Fibroblast of lung (primary cell): ENCODE measurements around the gene HOXC5.

Experiments
- EZH2 ChIP-seq: IDR thresholded peaks from 2 replicates; pipeline ENCODE4 v1.5.1; 2012; ENCODE audit warnings: low read length, control low read depth, mild to moderate bottlenecking; ENCODE audit errors: missing control alignments
- TF ChIP-seq, protein P1 (sequence below), 2 donors: IDR thresholded peaks in 1 of 2; conservative IDR thresholded peaks in 1 of 2; 1 replicate in 1 of 2; 2 replicates in 1 of 2; pipeline ENCODE4 v1.5.1; 2011 to 2012; ENCODE audit warnings: low read length in 2 of 2, control low read depth in 1 of 2, inconsistent platforms in 1 of 2, low read depth in 1 of 2, mild to moderate bottlenecking in 1 of 2

DNA sequence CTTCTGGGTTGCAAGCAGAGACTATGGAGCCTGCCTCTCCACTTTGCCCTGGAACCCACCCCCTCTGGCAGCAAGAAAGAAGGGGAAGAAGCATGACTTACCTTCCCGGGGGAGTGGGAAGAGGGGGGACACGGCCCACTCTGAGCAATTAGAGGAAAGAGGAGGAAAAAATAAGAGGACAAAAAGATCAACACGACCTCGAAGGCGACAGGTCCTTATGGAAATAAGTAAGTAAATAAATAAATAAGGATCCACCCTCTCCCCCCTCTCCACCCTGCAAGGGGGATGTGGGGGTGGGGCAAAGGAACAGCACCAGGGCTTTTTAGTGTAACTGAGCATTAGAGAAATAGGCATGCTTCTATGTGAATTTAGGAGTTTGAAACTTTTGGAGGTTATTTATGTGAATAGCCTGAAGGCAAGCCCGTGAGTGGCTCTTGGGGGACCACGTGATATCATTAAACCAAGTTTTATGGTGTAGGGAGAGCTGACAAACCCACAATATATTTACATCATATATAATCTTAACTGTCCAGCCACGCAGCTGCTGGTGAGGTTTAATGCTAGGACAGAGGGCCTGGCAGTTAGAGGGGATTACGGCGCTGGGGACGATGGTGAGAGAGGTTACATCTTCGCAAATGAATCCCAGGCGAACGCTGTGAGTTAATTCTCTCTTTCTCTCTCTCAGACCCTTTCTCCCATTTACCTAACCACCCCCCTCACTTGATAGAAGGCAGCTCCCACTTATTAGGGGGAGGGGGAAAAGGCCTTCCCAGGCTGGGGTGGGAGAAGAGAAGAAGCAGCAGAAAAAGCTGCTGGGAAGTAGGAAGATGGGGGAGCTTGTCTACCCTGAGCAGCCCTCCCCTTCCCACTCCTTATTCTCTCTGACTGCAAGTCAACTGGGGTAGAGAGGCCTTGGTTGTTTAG lies 4.8 kb downstream of the HOXC5 start:
- TF ChIP-seq EZH2 = no peak
- TF ChIP-seq, protein P1, sequence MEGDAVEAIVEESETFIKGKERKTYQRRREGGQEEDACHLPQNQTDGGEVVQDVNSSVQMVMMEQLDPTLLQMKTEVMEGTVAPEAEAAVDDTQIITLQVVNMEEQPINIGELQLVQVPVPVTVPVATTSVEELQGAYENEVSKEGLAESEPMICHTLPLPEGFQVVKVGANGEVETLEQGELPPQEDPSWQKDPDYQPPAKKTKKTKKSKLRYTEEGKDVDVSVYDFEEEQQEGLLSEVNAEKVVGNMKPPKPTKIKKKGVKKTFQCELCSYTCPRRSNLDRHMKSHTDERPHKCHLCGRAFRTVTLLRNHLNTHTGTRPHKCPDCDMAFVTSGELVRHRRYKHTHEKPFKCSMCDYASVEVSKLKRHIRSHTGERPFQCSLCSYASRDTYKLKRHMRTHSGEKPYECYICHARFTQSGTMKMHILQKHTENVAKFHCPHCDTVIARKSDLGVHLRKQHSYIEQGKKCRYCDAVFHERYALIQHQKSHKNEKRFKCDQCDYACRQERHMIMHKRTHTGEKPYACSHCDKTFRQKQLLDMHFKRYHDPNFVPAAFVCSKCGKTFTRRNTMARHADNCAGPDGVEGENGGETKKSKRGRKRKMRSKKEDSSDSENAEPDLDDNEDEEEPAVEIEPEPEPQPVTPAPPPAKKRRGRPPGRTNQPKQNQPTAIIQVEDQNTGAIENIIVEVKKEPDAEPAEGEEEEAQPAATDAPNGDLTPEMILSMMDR (conservative IDR thresholded peaks at IDR 0.05 in 1 of 2, IDR thresholded peaks at IDR 0.05 in 1 of 2; ENCODE audit: low read depth in 1 of 2, low read length in 2 of 2) = no peak
